Karpas-422 (cell line): ENCODE data around the gene IER5L. TPM values are rescaled to one million over a fixed set of nuclear protein-coding genes. Genes with fewer than 3 reads are reported as not detected.

ENCODE experiments used
- total RNA-seq: library from RNA; depleted of rRNA; stranded (reverse); fragments of >200 nt; shearing (Covaris generic); gene quantifications from 2 replicates; pipeline ENCODE4 v1.2.3, GENCODE V29; 2014; ENCODE audit warnings: low replicate concordance; rRNA removed

Gene IER5L
- total RNA-seq, 1 experiment from 2014 or later = 0.48 TPM

Other genes starting within 250 kb of the IER5L start
- 6.1 and 10.7 TPM in 2 replicates for gene DOLK, start 230.7 kb downstream of the IER5L start, total RNA-seq
- gene NUP188, start 230.6 kb downstream of the IER5L start, total RNA-seq = 32.1 and 49.0 TPM in 2 replicates
- 42.1 and 76.3 TPM in 2 replicates for gene SH3GLB2, start 149.9 kb downstream of the IER5L start, total RNA-seq
- gene MIGA2, start 141.6 kb downstream of the IER5L start, total RNA-seq = 10.2 and 26.4 TPM in 2 replicates
- gene DOLPP1, start 97.2 kb downstream of the IER5L start, total RNA-seq = 6.7 and 9.1 TPM in 2 replicates
- gene CRAT, start 67.5 kb downstream of the IER5L start, total RNA-seq = not detected in 2 replicates
- 62.7 and 98.6 TPM in 2 replicates for gene PTPA, start 66.8 kb downstream of the IER5L start, total RNA-seq